ENCODE measurements around the gene SYNPR.

DNA sequence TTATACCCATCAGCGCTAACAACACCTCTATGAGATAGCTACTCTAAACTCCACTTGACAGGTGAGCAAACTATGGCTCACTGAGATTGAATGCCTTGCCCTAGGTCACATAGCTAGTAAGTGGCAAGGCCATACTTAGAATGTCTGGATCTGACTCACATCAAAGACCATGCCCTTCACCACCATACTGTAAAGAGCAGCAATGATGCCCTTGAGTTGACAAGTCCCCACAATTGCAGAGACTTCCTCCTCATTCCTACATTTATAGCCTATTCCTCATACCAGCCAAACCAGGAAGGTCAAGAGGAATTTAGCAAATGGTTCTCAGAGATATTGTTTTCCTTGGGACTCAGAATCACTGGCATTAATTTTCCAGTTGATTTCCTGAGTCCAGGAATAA lies 216.5 kb downstream of the SYNPR start:
- TF ChIP-seq, protein P1, sequence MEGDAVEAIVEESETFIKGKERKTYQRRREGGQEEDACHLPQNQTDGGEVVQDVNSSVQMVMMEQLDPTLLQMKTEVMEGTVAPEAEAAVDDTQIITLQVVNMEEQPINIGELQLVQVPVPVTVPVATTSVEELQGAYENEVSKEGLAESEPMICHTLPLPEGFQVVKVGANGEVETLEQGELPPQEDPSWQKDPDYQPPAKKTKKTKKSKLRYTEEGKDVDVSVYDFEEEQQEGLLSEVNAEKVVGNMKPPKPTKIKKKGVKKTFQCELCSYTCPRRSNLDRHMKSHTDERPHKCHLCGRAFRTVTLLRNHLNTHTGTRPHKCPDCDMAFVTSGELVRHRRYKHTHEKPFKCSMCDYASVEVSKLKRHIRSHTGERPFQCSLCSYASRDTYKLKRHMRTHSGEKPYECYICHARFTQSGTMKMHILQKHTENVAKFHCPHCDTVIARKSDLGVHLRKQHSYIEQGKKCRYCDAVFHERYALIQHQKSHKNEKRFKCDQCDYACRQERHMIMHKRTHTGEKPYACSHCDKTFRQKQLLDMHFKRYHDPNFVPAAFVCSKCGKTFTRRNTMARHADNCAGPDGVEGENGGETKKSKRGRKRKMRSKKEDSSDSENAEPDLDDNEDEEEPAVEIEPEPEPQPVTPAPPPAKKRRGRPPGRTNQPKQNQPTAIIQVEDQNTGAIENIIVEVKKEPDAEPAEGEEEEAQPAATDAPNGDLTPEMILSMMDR (conservative IDR thresholded peaks at IDR 0.05 in 1 of 2, IDR thresholded peaks at IDR 0.05 in 1 of 2; ENCODE audit: extremely low read depth in 1 of 2, insufficient read depth in 1 of 2, low read depth in 1 of 2, low read length in 2 of 2) = no peak
- no peak for TF ChIP-seq EZH2 (IDR thresholded peaks at IDR 0.05; ENCODE audit: borderline replicate concordance, low read length)

All from mammary epithelial cell (primary cell).